Fibroblast of skin of abdomen (primary cell): ENCODE data around the gene PUSL1.
"Not testable (repeated sequence)": the region's sequence is repeated elsewhere in the genome, so short reads cannot be mapped to it uniquely, and the experiment has no call there.

Source experiments
- DNase-seq: peaks from one replicate; pipeline ENCODE4 v3.0.0-alpha.2; 2013

The PUSL1 gene

DNA sequence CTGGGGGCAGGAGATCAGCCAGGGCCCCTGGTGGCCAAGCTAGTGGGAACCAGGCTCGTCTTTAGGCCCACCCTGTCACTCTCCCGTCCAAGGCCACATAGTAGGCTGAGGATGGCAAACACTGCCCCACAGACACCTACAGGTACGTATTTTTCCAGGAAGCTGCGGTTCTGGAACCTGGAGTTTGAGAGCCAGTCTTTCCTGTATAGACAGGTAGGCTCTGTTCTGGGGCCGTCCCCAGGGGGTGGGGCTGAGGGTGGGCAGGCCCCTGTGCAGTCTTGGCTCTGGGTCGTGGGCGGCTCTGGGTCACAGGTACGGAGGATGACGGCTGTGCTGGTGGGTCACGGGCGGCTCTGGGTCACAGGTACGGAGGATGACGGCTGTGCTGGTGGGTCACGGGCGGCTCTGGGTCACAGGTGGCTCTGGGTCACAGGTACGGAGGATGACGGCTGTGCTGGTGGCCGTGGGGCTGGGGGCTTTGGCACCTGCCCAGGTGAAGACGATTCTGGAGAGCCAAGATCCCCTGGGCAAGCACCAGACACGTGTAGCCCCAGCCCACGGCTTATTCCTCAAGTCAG lies 2.2 kb downstream of the PUSL1 start:
- DNase-seq, result no peak

DNA sequence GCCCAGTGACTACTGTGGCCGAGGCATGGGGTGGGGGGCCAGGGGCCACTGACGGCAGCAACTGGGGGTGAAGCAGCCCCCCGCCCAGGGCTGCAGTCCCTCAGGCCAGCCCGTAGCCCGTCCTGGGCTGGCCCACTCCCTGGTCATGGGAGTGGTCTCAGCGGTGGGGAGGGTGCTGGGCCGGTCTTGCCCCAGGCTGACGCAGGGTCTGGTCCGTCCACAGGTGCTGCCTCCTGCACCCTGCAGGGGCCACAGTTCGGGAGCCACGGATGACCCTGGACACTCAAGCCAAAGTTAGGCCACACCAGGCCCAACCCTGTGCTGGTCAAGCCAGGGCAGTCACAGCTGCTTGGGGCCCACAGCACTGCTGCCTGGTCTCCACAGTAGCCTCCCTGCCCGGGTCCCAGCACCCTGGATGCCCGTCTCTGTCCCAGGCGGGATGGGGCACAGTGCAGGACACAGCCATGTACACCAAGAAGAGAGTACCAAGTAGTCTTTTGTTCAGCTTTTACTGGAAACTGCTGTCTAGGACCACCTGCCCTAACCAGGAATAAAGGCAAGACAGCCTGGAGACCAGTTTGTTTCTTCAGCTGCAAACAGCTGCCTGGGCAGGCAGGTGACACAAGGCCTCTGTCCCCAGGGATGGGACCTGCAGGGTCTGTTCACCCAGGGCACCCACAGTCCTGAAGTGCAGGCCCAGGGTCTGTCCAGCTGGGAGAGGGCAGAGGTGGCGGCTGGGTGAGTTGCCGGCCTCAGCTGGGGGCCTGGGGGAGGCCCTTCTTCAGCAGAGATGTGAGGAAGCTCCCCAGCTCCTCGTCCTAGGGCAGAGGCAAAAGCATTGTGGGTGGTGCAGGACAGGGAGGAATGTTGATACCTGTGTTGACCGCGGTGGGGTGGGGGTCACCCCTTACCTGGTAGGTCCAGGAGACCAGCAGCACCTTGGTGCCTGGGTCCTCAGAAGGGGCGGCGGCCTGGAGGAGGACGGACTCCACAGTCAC lies 3.0 kb downstream of the PUSL1 start:
- DNase-seq, result no peak

DNA sequence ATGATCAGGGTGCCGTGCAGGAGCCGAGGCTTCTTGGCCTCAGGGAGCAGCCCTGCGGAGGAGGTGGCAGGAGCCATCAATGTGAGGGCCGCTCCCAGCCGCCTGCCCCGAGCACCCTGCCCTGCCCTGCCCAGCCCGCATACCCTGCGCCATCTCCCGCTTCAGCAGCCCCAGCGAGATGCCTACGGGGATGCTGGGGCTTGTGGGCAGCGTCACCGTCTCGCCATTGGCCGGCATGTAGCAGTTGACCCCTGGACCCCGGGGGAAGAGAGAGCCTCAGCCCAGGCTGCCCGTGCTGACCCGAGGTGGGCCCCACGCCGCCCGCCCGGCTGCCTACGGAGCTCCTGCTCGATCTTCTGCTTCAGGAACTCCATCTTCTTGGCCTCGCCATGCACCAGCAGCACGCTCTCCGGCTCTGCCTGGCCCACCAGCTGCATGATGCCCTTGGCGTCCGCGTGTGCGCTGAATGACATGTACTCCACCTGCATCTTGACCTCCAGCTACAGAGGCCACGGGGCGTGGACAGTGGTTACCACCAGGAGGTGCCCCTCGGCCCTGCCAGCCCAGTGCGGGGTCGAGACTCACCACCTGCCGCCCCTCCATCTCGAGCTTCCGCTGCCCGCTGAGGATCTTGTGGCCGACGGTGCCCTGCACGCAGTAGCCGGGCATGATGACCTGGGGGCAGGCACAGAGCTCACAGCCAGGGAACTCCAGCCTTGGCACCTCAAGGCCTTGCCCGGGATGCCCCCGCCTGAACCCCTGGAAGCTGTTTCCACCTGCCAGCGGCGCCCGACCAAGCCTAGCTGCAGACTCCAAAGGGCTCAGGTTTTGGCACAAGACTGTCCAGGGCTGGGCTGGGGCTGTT lies 4.3 kb downstream of the PUSL1 start:
- DNase-seq, result no peak

DNA sequence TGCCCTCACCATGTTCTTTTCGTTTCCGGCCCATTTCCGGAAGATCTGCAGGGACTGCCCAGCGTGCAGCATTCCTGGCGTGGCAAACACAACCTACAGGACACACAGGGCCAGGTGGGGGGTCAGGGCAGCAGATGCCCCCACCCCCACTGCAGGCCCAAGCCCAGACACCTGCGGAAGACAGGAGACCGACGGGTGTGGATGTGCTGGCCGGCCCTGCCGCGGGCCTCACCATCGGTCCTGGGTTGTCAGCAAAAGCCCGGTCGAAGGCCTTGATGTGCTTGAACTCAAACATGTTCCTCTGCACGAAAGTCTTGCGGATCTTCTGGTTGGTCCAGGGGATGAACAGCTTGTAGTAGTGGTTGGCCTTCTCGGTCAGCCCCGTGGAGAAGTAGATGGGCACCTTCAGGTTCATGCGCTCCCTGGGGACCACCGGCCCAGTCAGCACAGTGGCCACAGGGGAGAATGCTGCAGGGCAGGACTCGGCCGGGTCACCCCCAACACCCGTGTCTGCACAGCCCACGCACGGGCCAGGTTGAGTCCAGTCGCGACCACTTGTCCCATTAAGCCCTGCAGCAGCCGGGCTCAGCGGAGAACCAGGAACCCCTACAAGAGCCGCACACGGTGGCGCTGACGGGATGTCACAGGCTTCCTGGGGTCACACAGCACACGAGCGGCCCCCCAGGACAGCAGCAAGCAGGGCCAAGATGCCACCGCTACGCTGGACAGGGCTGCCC lies 5.3 kb downstream of the PUSL1 start:
- no peak for DNase-seq

DNA sequence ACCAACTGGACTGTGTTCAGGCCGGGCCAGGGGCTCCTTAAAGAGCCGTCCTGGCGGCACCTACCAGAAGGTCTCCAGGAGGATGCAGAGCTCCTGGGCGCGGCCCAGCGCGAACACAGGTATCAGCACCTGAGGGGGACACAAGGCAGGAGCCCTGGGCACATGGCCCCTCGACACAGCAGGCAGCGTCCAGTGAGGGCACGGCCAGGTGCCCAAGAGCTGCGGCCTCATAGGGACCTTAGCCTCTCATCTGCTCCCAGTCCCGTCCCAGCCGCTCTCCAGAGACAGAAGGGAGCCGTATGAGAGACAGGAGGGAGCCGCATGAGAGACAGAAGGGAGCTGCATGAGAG lies 5.8 kb downstream of the PUSL1 start:
- no peak for DNase-seq

DNA sequence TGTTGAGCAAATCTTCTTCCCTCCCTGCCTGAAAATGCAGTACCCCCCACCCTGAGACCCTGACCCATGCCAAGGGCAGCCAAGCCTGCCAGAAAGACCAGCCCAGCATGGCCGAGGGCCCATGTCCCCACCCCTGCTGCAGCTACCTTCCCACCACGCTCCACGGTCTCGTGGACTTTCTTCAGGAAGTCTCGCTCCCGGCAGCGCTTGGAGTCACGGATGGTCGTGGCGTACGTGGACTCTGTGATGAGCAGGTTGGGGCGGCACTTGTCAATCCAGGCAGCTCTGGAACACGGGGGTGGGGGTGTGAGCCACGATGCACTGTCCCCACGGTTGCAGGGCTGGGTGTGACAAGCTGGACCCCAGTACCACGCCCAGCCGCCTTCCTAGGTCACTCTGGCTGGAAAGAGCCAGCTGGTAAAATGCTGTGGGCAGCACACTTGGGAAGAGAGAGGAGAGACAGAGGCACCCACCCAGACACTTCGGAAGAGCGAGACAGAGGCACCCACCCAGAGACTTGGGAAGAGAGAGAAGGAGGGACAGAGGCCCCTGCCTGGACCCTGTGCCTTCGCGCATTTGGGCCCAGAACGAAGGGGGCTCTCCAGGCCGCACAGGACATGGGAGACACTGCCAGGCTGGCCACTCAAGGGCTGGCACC lies 6.4 kb downstream of the PUSL1 start:
- no peak for DNase-seq

DNA sequence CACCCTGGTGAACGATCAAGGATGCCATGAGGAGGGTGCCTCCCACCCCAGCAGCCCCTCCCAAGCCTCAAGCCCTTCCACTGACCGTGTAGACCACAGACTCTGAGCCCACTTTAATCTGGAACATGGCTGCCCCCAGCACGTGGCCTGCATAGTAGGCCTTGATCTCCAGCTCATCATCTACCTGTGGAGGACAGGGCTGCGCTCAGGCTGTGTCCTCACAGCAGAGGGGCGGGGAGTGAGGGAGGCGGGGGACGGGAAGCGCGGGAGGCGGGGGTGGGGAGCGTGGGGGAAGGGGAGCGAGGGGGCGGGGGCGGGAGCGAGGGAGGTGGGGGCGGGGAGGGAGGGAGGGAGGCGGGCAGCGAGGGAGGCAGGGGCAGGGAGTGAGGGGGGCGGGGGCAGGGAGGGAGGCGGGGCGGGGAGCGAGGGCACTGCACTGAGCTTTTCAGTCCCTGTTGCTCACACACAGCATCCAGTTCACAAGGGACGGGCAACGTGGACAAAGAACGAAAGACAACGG lies 7.1 kb downstream of the PUSL1 start:
- DNase-seq, result no peak

DNA sequence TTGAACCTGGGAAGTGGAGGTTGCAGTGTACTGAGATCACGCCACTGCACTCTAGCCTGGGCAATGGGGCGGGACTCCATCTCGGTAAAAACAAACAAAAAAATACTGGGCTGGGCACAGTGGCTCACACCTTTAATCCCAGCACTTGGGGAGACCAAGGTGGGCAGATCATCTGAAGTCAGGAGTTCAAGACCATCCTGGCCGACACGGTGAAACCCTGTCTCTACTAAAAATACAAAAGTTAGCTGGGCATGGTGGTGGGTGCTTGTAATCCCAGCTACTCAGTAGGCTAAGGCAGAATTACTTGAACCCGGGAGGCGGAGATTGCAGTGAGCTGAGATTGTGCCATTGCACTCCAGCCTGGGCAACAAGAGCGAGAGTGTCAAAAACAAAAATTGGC lies 7.8 kb downstream of the PUSL1 start:
- not testable (repeated sequence) for DNase-seq

DNA sequence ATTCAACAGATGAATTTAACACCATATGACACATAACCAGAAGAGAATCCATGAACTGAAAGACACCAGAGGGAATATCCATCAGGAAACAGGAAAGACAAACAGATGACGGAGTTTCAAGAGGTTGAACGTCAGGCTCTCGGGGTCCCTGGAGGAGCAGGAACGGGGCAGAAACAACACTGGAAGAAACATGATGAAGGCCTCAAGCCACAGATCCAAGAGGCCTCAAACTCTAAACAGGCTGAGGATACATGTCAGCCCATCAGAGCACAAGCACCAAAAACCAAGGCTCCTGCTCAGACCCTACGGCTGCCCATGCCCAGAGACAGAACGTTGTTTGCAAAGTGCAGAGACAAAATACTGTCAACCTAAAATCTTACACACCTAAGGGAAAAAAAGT lies 9.0 kb downstream of the PUSL1 start:
- no peak for DNase-seq

DNA sequence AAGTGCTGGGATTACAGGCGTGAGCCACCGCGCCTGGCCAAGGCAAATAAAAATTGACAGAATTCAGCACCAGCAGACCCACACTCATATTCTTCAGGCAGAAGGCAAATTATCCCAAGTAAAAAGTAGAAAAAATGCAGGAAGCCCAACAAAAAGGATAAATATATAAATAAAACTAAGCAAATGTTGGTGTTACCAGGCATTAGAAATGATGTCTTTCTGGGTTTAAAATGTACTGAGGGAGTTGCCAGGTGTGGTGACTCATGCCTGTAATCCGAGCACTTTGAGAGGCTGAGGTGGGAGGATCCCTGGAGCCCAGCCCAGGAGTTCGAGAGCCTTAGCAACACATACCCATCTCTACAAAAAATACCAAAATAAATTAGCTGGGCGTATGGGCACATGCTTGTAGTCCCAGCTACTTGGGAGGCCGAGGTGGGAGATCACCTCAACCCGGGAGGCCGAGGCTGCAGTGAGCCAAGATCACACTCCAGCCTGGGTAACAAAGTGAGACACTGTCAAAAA lies 9.8 kb downstream of the PUSL1 start:
- DNase-seq, result peak; percentile 91

DNA sequence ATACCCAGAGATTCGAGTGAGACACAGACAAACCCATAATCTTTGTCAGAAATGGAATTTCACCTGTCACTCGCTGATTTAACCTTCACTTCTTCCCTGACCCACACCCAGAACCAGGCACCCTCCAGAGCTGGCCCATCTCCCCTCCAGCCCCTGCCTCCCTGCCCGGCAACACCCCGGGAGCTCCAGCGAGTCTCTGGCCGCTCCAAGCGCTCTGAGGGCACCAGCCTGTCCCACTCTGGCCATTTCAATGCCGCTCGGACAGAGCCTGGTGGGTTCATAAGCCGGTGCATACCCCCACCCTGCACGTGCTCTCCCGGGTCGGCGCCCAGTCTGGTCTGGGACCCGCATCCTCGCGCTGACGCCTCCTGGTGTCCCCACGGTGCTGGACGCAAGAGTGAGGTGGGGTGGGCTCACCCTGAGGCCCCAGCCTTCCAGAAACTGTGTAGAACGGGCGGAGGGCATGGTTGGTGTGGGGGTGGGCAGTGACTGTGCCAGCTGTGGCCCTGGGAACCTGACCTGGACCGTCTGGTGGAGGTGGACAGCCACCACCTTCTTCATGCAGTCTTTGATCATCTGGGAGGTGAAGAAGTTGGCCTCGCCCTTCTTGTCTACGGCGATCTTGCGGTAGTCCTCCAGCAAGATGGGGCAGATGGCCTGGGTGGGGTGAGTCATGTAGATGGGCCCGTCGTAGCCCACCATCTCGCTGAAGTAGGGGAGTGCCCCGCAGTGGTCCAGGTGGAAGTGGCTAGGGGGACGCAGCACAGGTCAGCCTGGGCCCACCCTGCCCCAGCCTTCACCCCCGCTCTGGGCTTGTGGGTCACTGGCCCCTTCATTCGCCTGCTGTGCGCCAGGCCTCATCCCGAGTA lies 10.6 kb downstream of the PUSL1 start:
- DNase-seq, result no peak

DNA sequence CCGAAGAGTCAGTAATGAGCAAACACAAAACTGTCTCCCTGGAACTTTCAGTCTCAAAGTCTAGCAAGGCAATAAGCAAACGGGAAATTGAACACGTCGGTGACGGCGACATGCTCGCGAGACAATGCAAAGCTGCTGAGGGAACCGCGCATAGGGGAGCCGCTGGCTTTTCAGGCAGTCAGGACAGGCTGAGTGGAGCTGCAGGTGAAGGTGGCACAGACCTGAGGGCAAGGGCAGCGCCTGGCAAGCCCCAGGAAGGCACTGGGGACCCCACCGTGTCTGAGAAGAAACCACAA lies 11.2 kb downstream of the PUSL1 start:
- no peak for DNase-seq

DNA sequence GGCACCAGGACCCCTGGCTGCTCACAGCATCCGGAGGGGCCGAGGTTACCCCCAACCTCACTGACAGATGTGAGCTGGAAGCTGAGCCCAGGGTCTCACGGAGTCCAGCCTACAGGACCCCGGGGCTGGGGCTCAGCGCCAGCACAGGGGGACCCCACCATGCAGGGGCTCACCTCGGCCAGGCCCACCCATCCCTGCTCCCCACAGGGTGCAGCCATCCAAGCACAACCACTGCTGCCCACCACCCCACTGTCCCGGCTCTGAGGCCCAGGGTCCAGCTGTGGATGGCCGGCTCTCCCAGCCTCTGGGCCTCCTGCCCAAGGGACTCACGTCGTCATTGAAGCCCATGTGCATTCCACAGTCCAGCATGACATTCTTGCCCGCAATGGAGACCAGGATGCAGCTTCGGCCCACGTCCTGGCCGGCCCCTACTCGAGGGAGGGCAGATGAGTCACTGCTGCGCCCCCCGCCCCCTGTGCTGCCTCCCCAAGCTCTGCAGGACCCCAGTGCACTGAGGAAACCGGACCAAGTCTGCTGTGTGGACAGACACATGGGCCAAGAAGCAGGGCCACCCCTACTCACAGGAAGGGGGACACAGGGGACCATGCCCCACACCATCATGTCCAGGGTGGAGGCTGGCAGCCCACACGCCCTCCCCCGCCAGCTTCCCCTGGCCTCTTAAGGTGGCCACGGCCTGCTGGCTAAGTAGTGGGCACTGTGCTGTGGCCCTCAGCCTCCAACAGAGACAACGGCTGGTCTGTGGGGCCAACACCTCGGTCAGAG lies 12.5 kb downstream of the PUSL1 start:
- DNase-seq, result no peak

DNA sequence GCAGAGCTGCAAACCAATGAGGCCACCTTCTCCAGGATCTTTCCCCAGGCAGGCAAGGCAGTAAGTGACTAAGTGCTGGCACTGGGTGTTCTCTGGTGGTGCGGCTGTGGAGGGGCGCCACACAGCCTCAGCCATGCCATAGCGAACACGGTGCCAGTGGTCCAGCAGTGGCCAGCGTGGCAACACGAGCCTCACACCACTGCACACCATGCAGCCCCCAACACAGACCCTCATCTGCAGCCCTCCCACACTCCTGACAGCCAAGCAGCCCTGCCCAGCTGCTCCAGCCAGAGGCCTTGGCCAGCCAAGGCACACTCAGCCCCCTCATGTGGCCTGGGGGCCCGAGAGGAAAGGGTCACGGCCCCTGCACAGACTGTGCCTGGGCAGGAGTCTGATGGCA lies 13.1 kb downstream of the PUSL1 start:
- DNase-seq, result no peak

DNA sequence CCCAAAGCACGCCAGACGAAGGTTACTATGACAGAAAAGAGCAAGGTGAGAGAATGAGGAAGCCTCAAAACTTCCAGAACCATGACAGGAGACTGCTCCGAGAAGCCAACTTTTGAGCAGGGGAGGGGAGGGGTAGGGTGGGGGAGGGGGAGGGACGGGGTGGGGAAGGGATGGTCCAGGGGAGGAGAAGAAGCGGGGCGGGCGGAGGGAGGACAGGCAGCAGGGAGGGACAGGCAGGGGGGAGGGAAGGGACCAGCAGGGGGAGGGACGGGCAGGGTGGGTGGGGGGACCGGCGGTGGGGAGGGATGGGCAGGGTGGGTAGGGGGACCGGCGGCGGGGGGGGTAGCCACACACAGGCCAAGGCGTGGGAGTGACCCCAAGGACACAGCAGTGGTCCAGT lies 14.0 kb downstream of the PUSL1 start:
- DNase-seq, result no peak

DNA sequence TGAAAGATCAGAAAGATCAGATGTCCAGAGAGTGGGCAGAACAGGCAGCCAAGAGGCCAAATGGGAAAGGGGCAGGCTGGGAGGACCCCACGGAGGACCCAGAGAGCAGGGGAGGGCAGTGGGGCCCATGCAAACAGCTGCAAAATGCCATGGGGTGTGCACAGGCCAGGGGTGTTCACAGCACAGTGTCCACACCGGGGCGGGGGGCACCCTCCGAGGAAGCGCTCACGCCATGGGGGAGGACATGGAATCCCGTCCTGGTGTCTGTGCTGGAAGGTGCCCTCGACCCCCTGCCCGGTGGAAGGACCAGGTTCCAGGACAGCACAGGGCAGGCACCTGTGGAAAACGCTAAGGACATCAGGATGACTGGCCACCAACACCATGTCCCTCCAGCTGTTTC lies 14.6 kb downstream of the PUSL1 start:
- no peak for DNase-seq

DNA sequence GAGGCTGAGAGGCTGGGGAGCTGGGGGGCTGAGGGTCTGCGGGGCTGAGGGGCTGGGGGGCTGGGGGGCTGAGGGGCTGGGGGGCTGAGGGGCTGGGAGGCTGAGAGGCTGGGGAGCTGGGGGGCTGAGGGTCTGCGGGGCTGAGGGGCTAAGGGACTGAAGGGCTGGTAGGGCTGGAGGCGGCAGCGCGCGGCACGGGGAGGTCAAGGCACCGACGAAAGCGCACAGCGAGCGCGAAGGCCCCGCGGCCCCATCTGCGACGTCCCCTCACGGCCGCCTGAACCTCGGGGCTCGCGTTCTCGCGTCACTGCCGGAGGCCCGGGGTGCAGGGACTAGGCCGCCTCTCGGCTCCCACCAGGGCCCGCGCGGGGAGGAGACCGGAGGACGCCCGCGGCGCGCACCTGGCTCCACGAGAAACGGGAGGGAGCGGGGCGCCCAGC lies 15.7 kb downstream of the PUSL1 start:
- DNase-seq, result no peak

DNA sequence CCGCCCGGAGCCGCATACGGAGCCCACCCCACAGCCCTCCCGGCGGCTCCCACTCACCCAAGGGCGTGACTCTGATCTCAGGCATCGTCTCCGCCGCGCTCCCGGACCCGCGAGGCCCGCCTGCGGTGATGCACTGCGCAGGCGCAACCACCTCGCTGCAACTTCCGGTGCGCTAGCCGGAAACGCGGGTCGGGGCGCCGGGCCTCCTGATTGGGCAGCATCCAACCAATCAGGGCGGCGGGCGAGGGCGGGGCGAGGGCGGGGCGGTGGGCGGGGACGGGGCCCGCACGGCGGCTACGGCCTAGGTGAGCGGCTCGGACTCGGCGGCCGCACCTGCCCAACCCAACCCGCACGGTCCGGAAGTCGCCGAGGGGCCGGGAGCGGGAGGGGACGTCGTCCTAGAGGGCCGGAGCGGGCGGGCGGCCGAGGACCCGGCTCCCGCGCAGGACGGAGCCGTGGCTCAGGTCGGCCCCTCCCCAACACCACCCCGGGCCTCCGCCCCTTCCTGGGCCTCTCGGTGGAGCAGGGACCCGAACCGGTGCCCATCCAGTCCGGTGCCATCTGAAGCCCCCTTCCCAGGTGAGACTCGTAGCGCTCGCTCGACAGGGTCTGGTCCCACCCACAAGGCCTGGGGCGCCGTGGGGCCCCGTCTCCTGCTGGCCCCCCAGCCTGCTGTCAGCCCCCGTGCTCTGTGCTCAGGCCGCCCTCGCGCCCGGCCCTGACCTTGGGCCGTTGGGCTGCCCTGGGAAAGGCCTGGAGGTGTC lies 16.3 kb downstream of the PUSL1 start, which contains the start of the genes CPTP and INTS11:
CPTP (plus strand) TSS at position 279 of the 764 bp plus-strand sequence. CDS start 2,109 bp downstream, outside the sequence.
INTS11 (minus strand) TSS at position 137 of the 764 bp plus-strand sequence; CDS start at position 85, 52 bp downstream.
- peak; percentile 89 for DNase-seq
